ENCODE results near the gene KLHL34.

The KLHL34 gene

GRCh38 chrX:21655901-21656586 lies 2.1 kb downstream of the KLHL34 start:
- no peak for DNase-seq

GRCh38 chrX:21645886-21646285 lies 12.2 kb downstream of the KLHL34 start:
- DNase-seq, result no peak

- DNase-seq, result no peak
Measured at GRCh38 chrX:21645431-21645830, 12.7 kb downstream of the KLHL34 start.

GRCh38 chrX:21639775-21640174 lies 18.4 kb downstream of the KLHL34 start:
- no peak for DNase-seq

GRCh38 chrX:21638311-21638710 lies 19.8 kb downstream of the KLHL34 start:
- no peak for DNase-seq

- no peak for DNase-seq
Measured at GRCh38 chrX:21632027-21632426, 26.1 kb downstream of the KLHL34 start.

GRCh38 chrX:21623778-21624501 lies 34.2 kb downstream of the KLHL34 start:
- DNase-seq, result no peak

- no peak for DNase-seq
Measured at GRCh38 chrX:21620234-21620633, 37.9 kb downstream of the KLHL34 start.

GRCh38 chrX:21616386-21616785 lies 41.7 kb downstream of the KLHL34 start:
- DNase-seq, result no peak

- DNase-seq, result no peak
Measured at GRCh38 chrX:21612154-21612553, 46.0 kb downstream of the KLHL34 start.

GRCh38 chrX:21610168-21610567 lies 48.0 kb downstream of the KLHL34 start:
- no peak for DNase-seq

- no peak for DNase-seq
Measured at GRCh38 chrX:21606002-21606401, 52.1 kb downstream of the KLHL34 start.
